Measurements from ENCODE around the gene CEP128. TPM values are rescaled to one million over a fixed set of nuclear protein-coding genes. Genes with fewer than 3 reads are reported as not detected.

Gene CEP128
- total RNA-seq, 1 experiment from 2014 or later, result 10.4 TPM

- no peak for DNase-seq (ENCODE audit: low read depth)
These were observed 380.5 kb downstream of the CEP128 start for GRCh38 chr14:80560800-80561657.

GRCh38 chr14:80554139-80554538, 387.4 kb downstream of the CEP128 start:
- no peak for DNase-seq (ENCODE audit: low read depth)

GRCh38 chr14:80549141-80549540, 392.4 kb downstream of the CEP128 start:
- DNase-seq (ENCODE audit: low read depth), result no peak

- DNase-seq (ENCODE audit: low read depth), result no peak
These were observed 395.3 kb downstream of the CEP128 start for GRCh38 chr14:80545935-80546854.

GRCh38 chr14:80544366-80544765, 397.2 kb downstream of the CEP128 start:
- no peak for DNase-seq (ENCODE audit: low read depth)

GRCh38 chr14:80543211-80543610, 398.3 kb downstream of the CEP128 start:
- no peak for DNase-seq (ENCODE audit: low read depth)

GRCh38 chr14:80538633-80539375, 402.7 kb downstream of the CEP128 start:
- no peak for DNase-seq (ENCODE audit: low read depth)

GRCh38 chr14:80537626-80538025, 403.9 kb downstream of the CEP128 start:
- no peak for DNase-seq (ENCODE audit: low read depth)

- no peak for DNase-seq (ENCODE audit: low read depth)
These were observed 405.1 kb downstream of the CEP128 start for GRCh38 chr14:80536456-80536855.

- DNase-seq (ENCODE audit: low read depth), result no peak
These were observed 406.4 kb downstream of the CEP128 start for GRCh38 chr14:80535171-80535570.

- DNase-seq (ENCODE audit: low read depth), result peak; percentile 10
These were observed 417.9 kb downstream of the CEP128 start for GRCh38 chr14:80523518-80524117.

- DNase-seq (ENCODE audit: low read depth), result peak; percentile 49
These were observed 418.6 kb downstream of the CEP128 start for GRCh38 chr14:80522936-80523335.

GRCh38 chr14:80522411-80522810, 419.1 kb downstream of the CEP128 start:
- no peak for DNase-seq (ENCODE audit: low read depth)

- no peak for DNase-seq (ENCODE audit: low read depth)
These were observed 420.1 kb downstream of the CEP128 start for GRCh38 chr14:80521456-80521855.

GRCh38 chr14:80519002-80519401, 422.5 kb downstream of the CEP128 start:
- DNase-seq (ENCODE audit: low read depth), result no peak

GRCh38 chr14:80518173-80518572, 423.4 kb downstream of the CEP128 start:
- DNase-seq (ENCODE audit: low read depth), result no peak

GRCh38 chr14:80507292-80507869, 434.2 kb downstream of the CEP128 start:
- no peak for DNase-seq (ENCODE audit: low read depth)

- DNase-seq (ENCODE audit: low read depth), result no peak
These were observed 436.8 kb downstream of the CEP128 start for GRCh38 chr14:80504781-80505180.

- no peak for DNase-seq (ENCODE audit: low read depth)
These were observed 443.0 kb downstream of the CEP128 start for GRCh38 chr14:80498533-80498932.

- DNase-seq (ENCODE audit: low read depth), result no peak
These were observed 445.4 kb downstream of the CEP128 start for GRCh38 chr14:80496090-80496489.

GRCh38 chr14:80494769-80495168, 446.8 kb downstream of the CEP128 start:
- no peak for DNase-seq (ENCODE audit: low read depth)
